HG02943 (cell line): Measurements from ENCODE around the gene PTPRH.

Source experiments
- ATAC-seq: cut with Tn5 transposase; IDR thresholded peaks from one replicate; pipeline ENCODE4 v1.9.1; 2021; ENCODE audit warnings: mild to moderate bottlenecking, low read depth, moderate library complexity; ENCODE audit not compliant: unreplicated experiment

The PTPRH gene

DNA sequence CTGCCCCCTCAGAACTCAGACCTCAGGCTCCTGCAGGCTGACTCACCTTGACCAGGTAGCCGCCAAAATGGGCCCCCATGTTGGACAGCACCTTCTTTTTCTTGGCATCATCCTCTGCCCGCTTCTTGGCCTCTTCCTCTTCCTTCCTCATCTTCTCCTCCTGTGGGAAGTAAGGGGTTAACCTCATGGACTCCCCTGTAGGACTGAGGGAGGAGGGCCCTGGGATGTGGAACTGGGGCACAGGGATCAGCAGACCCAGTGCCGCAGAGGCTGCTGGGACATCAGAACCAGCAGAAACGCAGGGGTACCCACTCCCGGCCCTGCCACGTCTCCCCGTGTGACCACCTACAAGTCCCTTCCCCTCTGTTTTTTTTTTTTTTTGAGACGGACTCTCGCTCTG is 71.4 kb downstream of the PTPRH start:
- no peak for ATAC-seq

GRCh38 chr19:55136399-55137102 is 72.8 kb downstream of the PTPRH start:
- no peak for ATAC-seq

DNA sequence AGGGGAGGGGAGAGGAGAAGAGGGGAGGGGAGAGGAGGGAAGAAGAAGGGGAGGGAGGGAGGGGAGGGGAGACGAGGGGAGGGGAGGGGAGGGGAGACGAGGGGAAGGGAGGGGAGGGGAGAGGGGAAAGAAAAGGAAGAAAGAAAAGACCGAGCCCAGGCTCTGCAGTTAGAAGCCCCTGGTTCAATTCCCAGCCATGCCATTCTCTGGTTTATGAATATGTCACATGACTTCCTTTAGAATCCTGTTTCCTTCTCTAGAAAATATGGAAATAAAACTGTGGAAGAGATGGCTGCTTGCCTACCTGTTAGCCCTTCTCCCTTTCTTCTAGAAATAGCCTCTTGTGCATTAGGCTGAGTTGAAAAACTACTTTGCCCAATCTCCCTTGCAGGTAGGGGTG is 74.6 kb downstream of the PTPRH start:
- ATAC-seq, result no peak

DNA sequence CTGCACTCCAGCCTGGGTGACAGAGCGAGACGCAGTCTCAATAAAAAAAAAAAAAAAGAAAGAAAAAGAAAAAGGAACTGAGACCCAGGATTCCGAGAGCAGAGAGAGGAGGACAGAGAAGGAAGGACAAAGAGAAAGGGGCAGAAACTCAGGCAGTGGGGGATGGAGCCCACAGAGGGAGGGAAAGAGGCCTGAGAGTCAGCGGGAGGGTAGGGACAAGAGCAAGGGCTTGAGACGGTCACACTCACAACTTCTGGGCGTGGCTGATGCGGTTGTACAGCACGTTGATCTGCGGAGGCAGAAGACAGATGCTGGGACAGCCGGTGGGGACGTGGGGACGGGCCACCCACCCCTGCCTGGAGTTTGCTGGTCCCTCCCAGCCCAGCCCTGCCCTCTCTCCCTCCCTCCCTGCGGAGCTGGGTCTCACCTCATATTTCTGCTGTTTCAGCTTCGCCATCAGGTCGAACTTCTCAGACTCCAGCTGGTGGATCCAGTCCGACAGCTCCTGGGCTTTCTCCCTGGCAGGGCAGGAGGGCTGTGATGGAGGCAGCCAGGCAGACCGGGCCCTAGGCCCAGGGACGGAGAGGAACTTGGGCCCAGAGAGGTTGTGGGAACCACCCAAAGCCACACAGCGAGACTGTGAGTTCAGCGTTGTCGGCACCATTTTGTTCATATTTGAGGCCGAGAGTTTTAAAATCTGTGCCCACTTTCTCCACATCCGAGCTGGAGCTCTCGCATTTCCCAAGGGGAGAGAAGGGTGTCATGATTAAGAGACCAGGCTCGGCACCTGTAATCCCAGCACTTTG is 75.5 kb downstream of the PTPRH start:
- no peak for ATAC-seq

- ATAC-seq, result no peak
Measured at GRCh38 chr19:55132453-55133129, 76.7 kb downstream of the PTPRH start.

DNA sequence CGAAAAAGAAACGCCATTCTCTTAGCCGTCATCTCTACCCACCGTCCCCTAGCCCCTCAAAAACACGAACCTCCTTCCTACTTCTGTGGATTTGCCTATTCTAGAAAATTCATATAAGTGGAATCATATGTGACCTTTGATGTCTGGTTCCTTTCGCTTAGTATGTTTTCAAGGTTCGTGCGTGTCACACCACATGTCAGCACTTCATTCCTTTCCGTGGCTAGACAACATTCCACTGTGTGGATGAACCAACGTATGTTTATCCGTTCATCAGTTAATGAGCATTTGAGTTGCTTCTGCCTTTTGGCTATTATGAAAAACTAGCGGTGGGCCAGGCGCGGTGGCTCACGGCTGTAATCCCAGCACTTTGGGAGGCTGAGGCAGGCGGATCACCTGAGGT is 77.9 kb downstream of the PTPRH start:
- no peak for ATAC-seq
